ENCODE measurements around the gene RPL7A. TPM values are rescaled to one million over a fixed set of nuclear protein-coding genes. Genes with fewer than 3 reads are reported as not detected.
"Not testable (repeated sequence)": the region's sequence is repeated elsewhere in the genome, so short reads cannot be mapped to it uniquely, and the experiment has no call there.

RPL7A gene
- 1,000 to 10,000 TPM in 1 of 2 donors, 100 to 1,000 TPM in 1; 856 to 1,453 TPM for total RNA-seq
- 1,924 TPM for polyA plus RNA-seq (ENCODE audit: insufficient read depth, low read depth, low replicate concordance)
- long read RNA-seq, donor 1, transcript RPL7A-202 (8 exons, 891 nt) = major isoform, 896 of 1,660 reads
- long read RNA-seq, donor 1, transcript RPL7A-208 (2 exons, 374 nt) = minor isoform, 12 of 1,660 reads
- long read RNA-seq, donor 1, partial matches to known transcripts = 690 of 1,660 reads
- long read RNA-seq, donor 1, other reads (novel, unspliced or antisense) = 57 of 1,660 reads
- long read RNA-seq, donor 2, transcript RPL7A-208 (2 exons, 374 nt) = minor isoform, 8 of 705 reads
- long read RNA-seq, donor 2, transcript RPL7A-202 (8 exons, 891 nt) = major isoform, 358 of 705 reads
- long read RNA-seq, donor 2, partial matches to known transcripts = 329 of 705 reads
- long read RNA-seq, donor 2, other reads (novel, unspliced or antisense) = 5 of 705 reads

DNA sequence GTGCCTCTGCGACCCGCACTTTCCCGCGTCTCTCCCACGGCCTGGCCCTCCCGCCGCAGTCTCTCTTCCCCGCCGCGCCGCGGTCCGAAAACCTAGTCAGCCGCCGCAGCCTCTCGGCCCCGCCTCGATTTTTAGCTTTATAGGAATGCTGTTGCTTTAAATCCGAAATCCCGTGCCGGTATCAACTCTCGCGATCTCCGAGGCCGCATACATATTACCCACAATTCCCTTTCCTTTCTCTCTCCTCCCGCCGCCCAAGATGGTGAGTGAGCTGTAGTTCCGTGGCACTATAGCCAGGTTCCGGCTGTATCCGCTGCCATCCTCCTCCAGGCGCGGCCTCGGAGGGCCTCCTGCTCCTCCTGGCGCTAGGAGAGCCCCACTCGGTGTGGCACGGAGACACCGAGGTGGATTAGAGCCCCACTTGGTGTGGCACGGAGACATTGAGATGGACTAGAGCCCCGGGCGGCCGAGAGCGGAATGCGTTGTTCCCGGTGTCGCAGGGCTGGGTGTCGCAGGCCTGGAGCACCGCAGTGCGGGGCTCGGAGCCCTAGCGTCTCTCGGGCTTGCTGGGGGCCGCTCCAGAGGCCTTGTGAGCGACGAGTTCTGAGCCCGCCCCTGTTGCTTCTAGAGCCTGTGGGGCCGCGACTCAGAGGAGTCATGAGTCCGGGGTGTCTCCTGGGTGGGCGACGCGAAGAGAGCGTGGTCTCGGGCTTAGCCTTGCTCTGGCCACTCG lies at the start of gene RPL7A, which contains the start of gene MED22:
Gene RPL7A (plus strand): TSS at position 234 of the 733 bp plus-strand sequence. CDS start 26 bp downstream, at position 260.
Gene MED22 (minus strand): TSS at position 147 of the 733 bp plus-strand sequence. CDS start 1,469 bp downstream, outside the sequence.
- no peak for TF ChIP-seq POLR2A (IDR thresholded peaks at IDR 0.05)
- TF ChIP-seq, protein P1, sequence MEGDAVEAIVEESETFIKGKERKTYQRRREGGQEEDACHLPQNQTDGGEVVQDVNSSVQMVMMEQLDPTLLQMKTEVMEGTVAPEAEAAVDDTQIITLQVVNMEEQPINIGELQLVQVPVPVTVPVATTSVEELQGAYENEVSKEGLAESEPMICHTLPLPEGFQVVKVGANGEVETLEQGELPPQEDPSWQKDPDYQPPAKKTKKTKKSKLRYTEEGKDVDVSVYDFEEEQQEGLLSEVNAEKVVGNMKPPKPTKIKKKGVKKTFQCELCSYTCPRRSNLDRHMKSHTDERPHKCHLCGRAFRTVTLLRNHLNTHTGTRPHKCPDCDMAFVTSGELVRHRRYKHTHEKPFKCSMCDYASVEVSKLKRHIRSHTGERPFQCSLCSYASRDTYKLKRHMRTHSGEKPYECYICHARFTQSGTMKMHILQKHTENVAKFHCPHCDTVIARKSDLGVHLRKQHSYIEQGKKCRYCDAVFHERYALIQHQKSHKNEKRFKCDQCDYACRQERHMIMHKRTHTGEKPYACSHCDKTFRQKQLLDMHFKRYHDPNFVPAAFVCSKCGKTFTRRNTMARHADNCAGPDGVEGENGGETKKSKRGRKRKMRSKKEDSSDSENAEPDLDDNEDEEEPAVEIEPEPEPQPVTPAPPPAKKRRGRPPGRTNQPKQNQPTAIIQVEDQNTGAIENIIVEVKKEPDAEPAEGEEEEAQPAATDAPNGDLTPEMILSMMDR (IDR thresholded peaks at IDR 0.05) = peak in 2 of 3 experiments; percentile 19 to 27
- DNase-seq = peak; percentile 97
- H3K27ac ChIP-seq = peak within 1 kb of the TSS; percentile 89 to 90
- intact Hi-C loops (cut with DNase I; ENCODE audit: low total_unique reads) = no loop called here
- no peaks in the 10 kb centered on the region for H3K27me3 ChIP-seq
- 1% methylated on average over 25 to 64 of the region's 64 CpGs for WGBS, 2 donors
- no peaks in the 10 kb centered on the region for H3K9me3 ChIP-seq
- no peaks in the 10 kb centered on the region for H3K36me3 ChIP-seq (ENCODE audit: low read depth, missing control alignments)
- peak within 1 kb of the TSS; percentile 98 to 99 for H3K4me3 ChIP-seq
- H3K4me1 ChIP-seq = peaks cover 24% of the 10 kb centered on the region

DNA sequence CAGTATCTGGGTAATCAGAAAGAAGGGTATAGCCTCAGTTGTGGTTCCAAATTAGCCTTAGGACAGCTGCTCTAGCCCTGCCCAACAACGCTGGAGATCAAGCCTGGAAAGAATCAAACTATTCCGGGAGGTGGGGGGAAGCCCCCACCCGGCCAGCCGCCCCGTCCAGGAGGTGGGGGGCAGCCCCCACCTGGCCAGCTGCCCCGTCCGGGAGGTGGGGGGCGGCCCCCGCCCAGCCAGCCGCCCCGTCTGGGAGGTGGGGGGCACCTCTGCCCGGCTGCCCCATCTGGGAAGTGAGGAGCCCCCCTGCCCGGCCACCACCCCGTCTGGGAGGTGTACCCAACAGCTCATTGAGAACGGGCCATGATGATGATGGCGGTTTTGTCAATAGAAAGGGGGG lies 48.0 kb upstream of the RPL7A start:
- H3K9me3 ChIP-seq; H3K4me1 ChIP-seq; intact Hi-C loops (cut with DNase I; ENCODE audit: low total_unique reads); H3K27ac ChIP-seq; H3K36me3 ChIP-seq (ENCODE audit: low read depth, missing control alignments); H3K27me3 ChIP-seq; H3K4me3 ChIP-seq; DNase-seq: not testable (repeated sequence)
- 79 to 87% methylated on average over 7 to 16 of the region's 16 CpGs for WGBS, 2 donors

DNA sequence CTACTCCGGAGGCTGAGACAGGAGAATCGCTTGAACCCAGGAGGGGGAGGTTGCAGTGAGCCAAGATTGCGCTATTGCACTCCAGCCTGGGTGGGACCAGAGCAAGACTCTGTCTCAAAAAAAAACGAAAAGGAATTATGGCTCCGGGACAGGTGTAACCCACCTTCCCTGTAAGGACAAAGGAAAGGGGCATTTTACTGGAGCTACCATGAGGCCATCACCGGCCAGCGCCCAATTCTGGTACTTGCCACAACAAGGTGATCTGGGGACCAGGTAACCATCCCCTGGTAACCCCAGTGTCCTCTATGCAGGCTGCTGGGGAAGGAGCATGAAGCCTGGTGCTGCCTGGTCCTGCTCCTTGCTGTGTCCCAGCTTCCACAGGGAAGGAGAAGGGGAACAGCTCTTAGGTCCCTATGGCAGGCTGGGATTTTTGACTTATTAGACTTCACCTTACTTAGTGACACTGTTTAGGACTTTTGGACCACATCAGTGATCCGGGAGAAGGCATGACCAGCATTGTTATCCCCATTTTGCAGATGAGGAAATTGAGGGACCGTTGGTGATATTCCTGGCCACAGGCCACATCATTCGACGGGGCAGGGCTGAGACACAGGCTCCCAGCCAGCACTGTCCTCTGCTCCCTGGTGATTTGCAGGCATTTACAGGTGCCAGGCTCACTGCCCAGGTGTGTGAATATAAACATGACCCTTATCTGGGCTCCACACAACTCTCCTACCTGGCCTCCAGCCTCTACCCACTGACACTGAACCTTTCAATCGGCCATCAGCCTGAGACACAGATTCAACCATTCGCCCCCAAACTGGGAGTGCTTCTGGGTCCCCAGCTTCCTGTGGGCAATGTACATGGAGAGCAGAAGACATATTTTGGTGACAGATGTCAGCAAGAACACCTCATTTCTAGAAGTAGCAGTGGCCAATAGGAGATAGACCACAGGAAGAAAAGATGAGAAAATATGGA lies 46.5 kb upstream of the RPL7A start:
- Histone ChIP-seq H3K36me3 (ENCODE audit: low read depth, missing control alignments) (no peaks in the 10 kb centered on the region), H3K27me3 (no peaks in the 10 kb centered on the region), H3K4me3 (no peak overlapping the region), H3K4me1 (no peaks in the 10 kb centered on the region), H3K9me3 (no peaks in the 10 kb centered on the region), H3K27ac (no peak overlapping the region)
- TF ChIP-seq, protein P1 (IDR thresholded peaks at IDR 0.05) = no peak
- no peak for TF ChIP-seq POLR2A (IDR thresholded peaks at IDR 0.05)
- no peak for DNase-seq
- WGBS, 2 donors = 88 to 92% methylated on average over 13 of the region's 13 CpGs
- intact Hi-C loops (cut with DNase I; ENCODE audit: low total_unique reads) = no loop called here

DNA sequence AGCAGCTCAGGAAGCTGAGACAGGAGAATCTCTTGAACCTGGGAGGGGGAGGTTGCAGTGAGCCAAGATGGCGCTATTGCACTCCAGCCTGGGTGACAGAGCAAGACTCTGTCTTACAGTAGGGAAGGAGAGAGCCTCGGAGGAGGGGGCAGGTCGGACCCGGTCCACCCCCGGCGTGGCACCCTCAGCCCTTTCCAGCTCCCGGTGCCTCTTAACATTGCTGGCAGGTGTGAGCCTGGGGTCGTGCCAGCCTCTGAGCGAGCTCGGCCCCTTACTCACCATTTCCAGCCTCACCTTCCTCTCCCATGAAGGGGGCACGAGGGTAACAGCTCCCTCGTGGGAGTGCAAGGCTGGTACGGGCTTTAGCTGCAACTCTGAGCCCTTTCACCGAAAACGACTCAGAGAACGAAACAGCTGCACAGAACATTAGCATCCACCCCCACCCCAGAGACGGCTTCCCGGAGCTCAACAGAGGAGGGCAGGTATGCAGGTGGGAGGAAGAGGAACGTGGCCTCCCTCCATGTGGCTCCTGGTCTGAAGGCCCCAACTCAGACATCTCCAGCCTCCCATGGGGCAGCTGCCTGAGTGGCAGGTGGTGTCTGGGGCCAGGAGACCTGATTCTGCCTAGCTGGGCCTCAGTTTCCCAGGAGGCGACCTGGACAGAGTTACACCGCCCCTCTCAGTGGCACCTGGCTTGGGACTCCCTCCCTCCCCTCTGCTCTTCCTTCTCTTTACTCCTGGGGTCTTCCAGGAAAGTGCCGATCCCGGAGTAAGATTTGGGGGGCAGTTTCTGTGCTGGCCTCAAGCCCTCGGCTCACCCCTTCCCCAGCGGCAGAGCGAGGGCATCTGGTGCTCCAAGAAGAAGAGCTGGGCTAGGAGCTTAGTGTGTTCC lies 44.5 kb upstream of the RPL7A start:
- H3K4me1 ChIP-seq = no peaks in the 10 kb centered on the region
- no peaks in the 10 kb centered on the region for H3K9me3 ChIP-seq
- no peak for TF ChIP-seq POLR2A (IDR thresholded peaks at IDR 0.05)
- TF ChIP-seq, protein P1 (IDR thresholded peaks at IDR 0.05) = no peak
- H3K4me3 ChIP-seq = no peak overlapping the region
- no peak overlapping the region for H3K27ac ChIP-seq
- no peak for DNase-seq
- no peaks in the 10 kb centered on the region for H3K27me3 ChIP-seq
- WGBS, 2 donors = 75 to 76% methylated on average over 19 to 26 of the region's 26 CpGs
- intact Hi-C loops (cut with DNase I; ENCODE audit: low total_unique reads) = no loop called here
- no peaks in the 10 kb centered on the region for H3K36me3 ChIP-seq (ENCODE audit: low read depth, missing control alignments)
